ENCODE results near the gene MBD4.
A peak's percentile ranks its signal among the peaks of the same experiment; 100 is the strongest.

The MBD4 gene

GRCh38 chr3:129461022-129461421 is 21.3 kb upstream of the MBD4 start:
- Histone ChIP-seq H3K4me2 (peak overlapping the region; percentile 48), H2AFZ (ENCODE audit: low read depth) (no peak overlapping the region), H3K9ac (no peak overlapping the region; the same call in 1 of the 2 replicates)

GRCh38 chr3:129460572-129460971 is 20.8 kb upstream of the MBD4 start:
- peak overlapping the region; percentile 48 for H3K4me2 ChIP-seq
- peak overlapping the region; percentile 42; the same call in 1 of the 2 replicates for H3K27ac ChIP-seq
- H3K36me3 ChIP-seq (ENCODE audit: insufficient read depth), result no peaks in the 10 kb centered on the region
- H3K4me3 ChIP-seq (IDR thresholded peaks at IDR 0.05; ENCODE audit: insufficient read depth, low read depth, low read length), result no peak overlapping the region
- H2AFZ ChIP-seq (ENCODE audit: low read depth), result no peak overlapping the region
- TF ChIP-seq CTCF (conservative IDR thresholded peaks at IDR 0.05; ENCODE audit: low read depth, low read length), result no peak
- H3K27me3 ChIP-seq (ENCODE audit: insufficient read depth, low read depth), result no peaks in the 10 kb centered on the region
- H4K20me1 ChIP-seq (ENCODE audit: insufficient read depth), result no peaks in the 10 kb centered on the region
- no peak overlapping the region for H3K9ac ChIP-seq
- H3K4me1 ChIP-seq (ENCODE audit: low read depth, poor library complexity, severe bottlenecking), result peaks cover 29% of the 10 kb centered on the region
- H3K79me2 ChIP-seq (ENCODE audit: insufficient read depth, low read depth), result no peaks in the 10 kb centered on the region

More at GRCh38 chr3:129461022-129461421, 21.3 kb upstream of the MBD4 start:
- no peaks in the 10 kb centered on the region for H3K79me2 ChIP-seq (ENCODE audit: insufficient read depth, low read depth)
- H3K36me3 ChIP-seq (ENCODE audit: insufficient read depth), result no peaks in the 10 kb centered on the region
- TF ChIP-seq CTCF (conservative IDR thresholded peaks at IDR 0.05; ENCODE audit: low read depth, low read length), result no peak
- no peak overlapping the region for H3K4me3 ChIP-seq (IDR thresholded peaks at IDR 0.05; ENCODE audit: insufficient read depth, low read depth, low read length)
- peak overlapping the region; percentile 42; the same call in 1 of the 2 replicates for H3K27ac ChIP-seq
- H3K4me1 ChIP-seq (ENCODE audit: low read depth, poor library complexity, severe bottlenecking), result peaks cover 29% of the 10 kb centered on the region
- no peaks in the 10 kb centered on the region for H3K27me3 ChIP-seq (ENCODE audit: insufficient read depth, low read depth)
- no peaks in the 10 kb centered on the region for H4K20me1 ChIP-seq (ENCODE audit: insufficient read depth)

- no peak for TF ChIP-seq CTCF (conservative IDR thresholded peaks at IDR 0.05; ENCODE audit: low read depth, low read length)
- no peaks in the 10 kb centered on the region for H4K20me1 ChIP-seq (ENCODE audit: insufficient read depth)
- no peak overlapping the region for H2AFZ ChIP-seq (ENCODE audit: low read depth)
- no peaks in the 10 kb centered on the region for H3K27me3 ChIP-seq (ENCODE audit: insufficient read depth, low read depth)
- no peaks in the 10 kb centered on the region for H3K36me3 ChIP-seq (ENCODE audit: insufficient read depth)
- peaks cover 29% of the 10 kb centered on the region for H3K4me1 ChIP-seq (ENCODE audit: low read depth, poor library complexity, severe bottlenecking)
- no peaks in the 10 kb centered on the region for H3K79me2 ChIP-seq (ENCODE audit: insufficient read depth, low read depth)
- no peak overlapping the region for H3K4me3 ChIP-seq (IDR thresholded peaks at IDR 0.05; ENCODE audit: insufficient read depth, low read depth, low read length)
- H3K27ac ChIP-seq, result peak overlapping the region; percentile 42; the same call in 1 of the 2 replicates
- no peak overlapping the region for H3K9ac ChIP-seq
- peak overlapping the region; percentile 48 for H3K4me2 ChIP-seq
These were observed 20.4 kb upstream of the MBD4 start for GRCh38 chr3:129460155-129460554.

- no peaks in the 10 kb centered on the region for H3K79me2 ChIP-seq (ENCODE audit: insufficient read depth, low read depth)
- H3K4me2 ChIP-seq, result no peak overlapping the region
- H2AFZ ChIP-seq (ENCODE audit: low read depth), result no peak overlapping the region
- no peak overlapping the region for H3K9ac ChIP-seq
- no peak overlapping the region for H3K27ac ChIP-seq
- H3K4me1 ChIP-seq (ENCODE audit: low read depth, poor library complexity, severe bottlenecking), result no peaks in the 10 kb centered on the region
- H3K4me3 ChIP-seq (IDR thresholded peaks at IDR 0.05; ENCODE audit: insufficient read depth, low read depth, low read length), result no peak overlapping the region
- H4K20me1 ChIP-seq (ENCODE audit: insufficient read depth), result no peaks in the 10 kb centered on the region
- H3K36me3 ChIP-seq (ENCODE audit: insufficient read depth), result no peaks in the 10 kb centered on the region
- H3K27me3 ChIP-seq (ENCODE audit: insufficient read depth, low read depth), result no peaks in the 10 kb centered on the region
- no peak for TF ChIP-seq CTCF (conservative IDR thresholded peaks at IDR 0.05; ENCODE audit: low read depth, low read length)
These were observed 14.0 kb upstream of the MBD4 start for GRCh38 chr3:129453732-129454131.

All from KMS-11 (cell line).